Endothelial cell of umbilical vein (primary cell): ENCODE results near the gene NUP62. TPM values are rescaled to one million over a fixed set of nuclear protein-coding genes. Genes with fewer than 3 reads are reported as not detected.

Experiments
- BruUV-seq: library from RNA; stranded (reverse); fragments of 400-500 nt; replicated peaks from 2 replicates; lab custom pipeline; 2021; lab: Mats Ljungman, UMichigan
- CTCF ChIA-PET: fragments of 300-600, 350-600 bp; sonication (Branson Sonifier 250); formaldehyde crosslinking; loops from one replicate; lab custom pipeline; 2021; ENCODE audit warnings: antibody characterized with exemption, inconsistent platforms; lab: Charles Lee
- POLR2A ChIA-PET: fragments of 300-600, 350-600 bp; sonication (Branson Sonifier 250); formaldehyde crosslinking; loops from one replicate; lab custom pipeline; 2021; ENCODE audit warnings: antibody characterized with exemption, inconsistent platforms; lab: Charles Lee
- DNase-seq: peaks from one replicate; pipeline ENCODE4 v3.0.0-alpha.2; 2011; ENCODE audit warnings: low read depth, low spot score
- FAIRE-seq: peaks from 2 replicates; lab custom pipeline; 2011; peaks lifted over from hg19 to GRCh38; lab: Jason Lieb, UNC
- H2AFZ ChIP-seq: 2 replicates; pipeline ENCODE4 v1.6.0; 2012; ENCODE audit warnings: low read depth, low read length, control low read depth, inconsistent platforms
- H3K27ac ChIP-seq: 2 replicates; pipeline ENCODE4 v1.5.1; 2011; ENCODE audit warnings: low read depth, mild to moderate bottlenecking, control low read depth, low read length, moderate library complexity; ENCODE audit not compliant: insufficient read depth
- H3K27me3 ChIP-seq, 2 experiments: 2 replicates each; pipeline versions ENCODE4 v1.6.0 to v1.6.1; 2011; ENCODE audit warnings: low read length in 2 of 2, mixed read lengths in 1 of 2; ENCODE audit not compliant: control insufficient read depth in 2 of 2, insufficient read depth in 2 of 2
- H3K36me3 ChIP-seq, 2 experiments: 2 replicates in 1 of 2; 3 replicates in 1 of 2; pipeline ENCODE4 v1.5.1; 2011; ENCODE audit warnings: low read length in 2 of 2, mild to moderate bottlenecking in 1 of 2, moderate library complexity in 1 of 2; ENCODE audit not compliant: control insufficient read depth in 2 of 2, insufficient read depth in 2 of 2; ENCODE audit errors: extremely low read depth in 1 of 2
- H3K4me1 ChIP-seq: 3 replicates; pipeline ENCODE4 v1.5.1; 2011; ENCODE audit warnings: mild to moderate bottlenecking, low read length; ENCODE audit not compliant: control insufficient read depth, insufficient read depth; ENCODE audit errors: extremely low read depth
- H3K4me2 ChIP-seq: 2 replicates; pipeline ENCODE4 v1.6.1; 2011; ENCODE audit warnings: low read length, control low read depth, mixed read lengths; ENCODE audit not compliant: insufficient read depth
- H3K4me3 ChIP-seq, 3 experiments: fragments of 200-600 bp in 1 of 3; sonication (generic), shearing (Covaris generic) in 1 of 3; replicated peaks in 1 of 3; 2 replicates each; pipeline ENCODE4 v1.5.1; 2011 to 2016; ENCODE audit warnings: control low read depth in 3 of 3, low read length in 3 of 3, mild to moderate bottlenecking in 2 of 3, inconsistent platforms in 1 of 3, low read depth in 1 of 3, moderate library complexity in 1 of 3; ENCODE audit not compliant: insufficient read depth in 1 of 3
- H3K79me2 ChIP-seq: 2 replicates; pipeline ENCODE4 v1.6.0; 2012; ENCODE audit warnings: low read length, inconsistent platforms; ENCODE audit not compliant: control insufficient read depth, insufficient read depth
- H3K9ac ChIP-seq: replicated peaks from 2 replicates; pipeline ENCODE3; 2011; ENCODE audit warnings: low read length, control low read depth; ENCODE audit not compliant: insufficient read depth; ENCODE audit errors: extremely low read depth
- H3K9me1 ChIP-seq: replicated peaks from 3 replicates; pipeline ENCODE4 v1.6.0; 2011; ENCODE audit warnings: mild to moderate bottlenecking, low read length; ENCODE audit not compliant: control insufficient read depth, insufficient read depth; ENCODE audit errors: extremely low read depth
- H3K9me3 ChIP-seq: replicated peaks from 2 replicates; pipeline ENCODE4 v1.5.1; 2012; ENCODE audit warnings: low read length, inconsistent platforms; ENCODE audit not compliant: control insufficient read depth, insufficient read depth
- H4K20me1 ChIP-seq: replicated peaks from 2 replicates; pipeline ENCODE3; 2011; ENCODE audit warnings: mild to moderate bottlenecking, low read length; ENCODE audit not compliant: control insufficient read depth, insufficient read depth; ENCODE audit errors: extremely low read depth
- EZH2 ChIP-seq: IDR thresholded peaks from 2 replicates; pipeline ENCODE4 v1.6.1; 2012; ENCODE audit warnings: borderline replicate concordance, low read depth, mild to moderate bottlenecking, moderate library complexity, low read length, inconsistent platforms; ENCODE audit not compliant: severe bottlenecking
- FOS ChIP-seq: IDR thresholded peaks from 2 replicates; pipeline ENCODE4 v1.6.1; 2011; ENCODE audit warnings: mild to moderate bottlenecking, low read length, moderate library complexity, borderline replicate concordance; ENCODE audit not compliant: insufficient read depth
- GATA2 ChIP-seq: IDR thresholded peaks from 2 replicates; pipeline ENCODE4 v1.7.0; 2011; ENCODE audit warnings: low read depth, mild to moderate bottlenecking, moderate library complexity, mixed read lengths, low read length; ENCODE audit not compliant: insufficient read length, insufficient read depth
- JUN ChIP-seq: IDR thresholded peaks from 2 replicates; pipeline ENCODE4 v1.6.1; 2011; ENCODE audit warnings: borderline replicate concordance, low read depth; ENCODE audit not compliant: insufficient read length, insufficient read depth
- MYC ChIP-seq: IDR thresholded peaks from one replicate; pipeline ENCODE4 v1.6.1; 2011; ENCODE audit warnings: mild to moderate bottlenecking, low read depth, low read length
- POLR2A ChIP-seq: IDR thresholded peaks from 2 replicates; pipeline ENCODE4 v1.6.1; 2012; ENCODE audit warnings: low read depth, mild to moderate bottlenecking, control low read depth, low read length
- POLR2AphosphoS5 ChIP-seq: IDR thresholded peaks from 2 replicates; pipeline ENCODE4 v1.6.1; 2012; ENCODE audit warnings: low read depth, mild to moderate bottlenecking, control low read depth, low read length, moderate library complexity; ENCODE audit not compliant: insufficient read depth
- dilution Hi-C: fragments of 300-500 bp; cut with MboI; formaldehyde crosslinking; loops from one replicate; pipeline ENCODE4 v1.15.0; 2019; ENCODE audit warnings: low sequenced_read_pairs; ENCODE audit not compliant: extremely low pct_ligation_motif_present
- intact Hi-C: fragments of 100-400 bp; cut with micrococcal nuclease; formaldehyde crosslinking; loops from one replicate; pipeline ENCODE4 v1.10.0; 2022
- polyA plus RNA-seq, 4 experiments: library from polyadenylated mRNA; depleted of rRNA in 3 of 4; stranded (reverse) in 3 of 4; unstranded in 1 of 4; fragments of >200 nt; gene quantifications; 2 replicates each; pipeline versions ENCODE4 v1.2.1 to v1.2.3, GENCODE V29; 2011 to 2012; ENCODE audit warnings: missing spikeins in 1 of 4
- total RNA-seq: library from RNA; stranded (reverse); gene quantifications from 2 replicates; pipeline ENCODE4 v1.2.3, GENCODE V29; 2021
- TF ChIP-seq, protein P1 (sequence below), 2 donors: IDR thresholded peaks; 1 replicate in 1 of 2; 2 replicates in 1 of 2; pipeline ENCODE4 v1.5.1; 2011; ENCODE audit warnings: low read length in 2 of 2, mild to moderate bottlenecking in 2 of 2, moderate library complexity in 2 of 2, control low read depth in 1 of 2, inconsistent platforms in 1 of 2, low read depth in 1 of 2; ENCODE audit not compliant: insufficient read depth in 1 of 2; ENCODE audit errors: extremely low read depth in 1 of 2
- TF ChIP-seq, protein P2 (sequence below): IDR thresholded peaks from 2 replicates; pipeline ENCODE4 v1.6.1; 2011; ENCODE audit not compliant: insufficient read depth, insufficient read length

NUP62 gene
- total and polyA plus RNA-seq, 2 donors (not counting 3 experiments of a cell fraction or from before 2014, with no cell fraction given) = 32.0 to 93.7 TPM

DNA sequence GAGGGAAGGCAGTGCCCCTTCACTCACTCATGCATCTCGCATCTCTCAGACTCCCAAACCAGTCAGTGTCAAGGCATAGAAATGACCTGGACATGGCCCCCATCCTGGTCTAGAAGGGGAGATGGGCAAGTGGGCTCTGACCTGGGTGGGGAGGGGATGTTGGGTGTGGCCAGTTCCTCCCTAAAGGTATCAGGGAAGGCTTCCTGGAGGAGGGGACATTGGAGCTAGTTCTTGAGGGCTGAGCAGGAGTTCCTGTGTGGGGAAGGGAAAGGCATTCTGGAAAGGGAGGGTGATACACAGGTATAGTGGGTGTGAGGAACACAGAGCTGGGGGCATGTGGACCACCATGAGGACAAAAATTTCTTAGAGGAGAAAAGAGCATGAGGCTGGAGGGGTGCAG lies 36.6 kb downstream of the NUP62 start:
- ChIA-PET POLR2A (no interaction called here), CTCF (no interaction called here)
- Histone ChIP-seq H3K27ac (no peak overlapping the region), H2AFZ (no peak overlapping the region), H3K9me3 (no peaks in the 10 kb centered on the region), H3K27me3 (no peaks in the 10 kb centered on the region), H3K4me3 (no peak overlapping the region), H3K79me2 (no peaks in the 10 kb centered on the region), H3K9me1 (no peaks in the 10 kb centered on the region), H4K20me1 (no peaks in the 10 kb centered on the region), H3K36me3 (no peaks in the 10 kb centered on the region), H3K4me1 (peaks cover 16% of the 10 kb centered on the region), H3K4me2 (no peak overlapping the region), H3K9ac (no peak overlapping the region)
- DNase-seq (no peak), FAIRE-seq (no peak)
- no TSS peak for BruUV-seq
- TF ChIP-seq FOS (no peak), JUN (no peak), POLR2A (no peak), EZH2 (no peak), MYC (no peak), GATA2 (no peak), POLR2AphosphoS5 (no peak)
- TF ChIP-seq, protein P1, sequence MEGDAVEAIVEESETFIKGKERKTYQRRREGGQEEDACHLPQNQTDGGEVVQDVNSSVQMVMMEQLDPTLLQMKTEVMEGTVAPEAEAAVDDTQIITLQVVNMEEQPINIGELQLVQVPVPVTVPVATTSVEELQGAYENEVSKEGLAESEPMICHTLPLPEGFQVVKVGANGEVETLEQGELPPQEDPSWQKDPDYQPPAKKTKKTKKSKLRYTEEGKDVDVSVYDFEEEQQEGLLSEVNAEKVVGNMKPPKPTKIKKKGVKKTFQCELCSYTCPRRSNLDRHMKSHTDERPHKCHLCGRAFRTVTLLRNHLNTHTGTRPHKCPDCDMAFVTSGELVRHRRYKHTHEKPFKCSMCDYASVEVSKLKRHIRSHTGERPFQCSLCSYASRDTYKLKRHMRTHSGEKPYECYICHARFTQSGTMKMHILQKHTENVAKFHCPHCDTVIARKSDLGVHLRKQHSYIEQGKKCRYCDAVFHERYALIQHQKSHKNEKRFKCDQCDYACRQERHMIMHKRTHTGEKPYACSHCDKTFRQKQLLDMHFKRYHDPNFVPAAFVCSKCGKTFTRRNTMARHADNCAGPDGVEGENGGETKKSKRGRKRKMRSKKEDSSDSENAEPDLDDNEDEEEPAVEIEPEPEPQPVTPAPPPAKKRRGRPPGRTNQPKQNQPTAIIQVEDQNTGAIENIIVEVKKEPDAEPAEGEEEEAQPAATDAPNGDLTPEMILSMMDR (IDR thresholded peaks at IDR 0.05; ENCODE audit: extremely low read depth in 1 of 2, insufficient read depth in 1 of 2, low read depth in 1 of 2, low read length in 2 of 2) = no peak
- TF ChIP-seq, protein P2, sequence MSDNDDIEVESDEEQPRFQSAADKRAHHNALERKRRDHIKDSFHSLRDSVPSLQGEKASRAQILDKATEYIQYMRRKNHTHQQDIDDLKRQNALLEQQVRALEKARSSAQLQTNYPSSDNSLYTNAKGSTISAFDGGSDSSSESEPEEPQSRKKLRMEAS = no peak
- intact Hi-C loops (no loop called here), dilution Hi-C loops (no loop called here)
